Measurements from ENCODE around the gene LRRFIP2.
"Not testable (repeated sequence)": the region's sequence is repeated elsewhere in the genome, so short reads cannot be mapped to it uniquely, and the experiment has no call there.

The LRRFIP2 gene

DNA sequence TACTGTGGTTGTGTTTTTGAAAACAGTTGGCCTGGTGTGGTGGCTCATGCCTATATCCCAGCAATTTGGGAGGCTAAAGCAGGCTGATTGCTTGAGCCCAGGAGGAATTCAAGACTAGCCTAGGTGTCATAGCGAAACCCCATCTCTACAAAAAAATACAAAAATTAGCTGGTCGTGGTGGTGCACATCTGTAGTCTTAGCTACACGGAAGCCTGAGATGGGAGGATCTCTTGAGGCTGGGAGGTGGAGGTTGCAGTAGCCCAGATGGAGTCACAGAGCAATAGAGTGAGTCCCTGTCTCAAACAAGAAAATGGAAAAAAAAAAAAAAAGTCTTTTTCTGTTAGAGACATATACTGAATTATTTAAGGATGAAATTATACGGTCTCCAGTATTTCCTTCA lies 14.7 kb upstream of the LRRFIP2 start:
- no peak for DNase-seq (ENCODE audit: low read depth)

DNA sequence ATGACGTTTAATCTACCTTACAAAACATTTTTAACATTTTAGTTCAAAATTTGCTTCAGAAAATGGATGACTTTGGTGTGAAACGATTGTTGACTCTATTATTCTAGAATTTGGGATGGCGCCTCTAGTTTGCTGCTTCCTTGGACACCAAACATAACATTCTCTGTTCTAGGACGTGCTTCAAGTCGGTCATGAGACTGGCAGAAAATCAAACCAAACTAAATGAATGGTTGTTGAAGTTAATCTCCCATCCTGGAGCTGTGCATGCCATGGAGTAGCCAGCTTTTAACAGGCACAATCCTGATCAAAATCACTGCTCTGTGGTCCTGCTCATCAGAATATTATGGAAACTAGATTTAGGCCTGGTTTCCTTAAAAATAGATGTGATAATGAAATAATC lies 9.6 kb upstream of the LRRFIP2 start:
- peak; percentile 77 for DNase-seq (ENCODE audit: low read depth)

- DNase-seq (ENCODE audit: low read depth), result peak; percentile 94
Observed at GRCh38 chr3:37183375-37183831, 9.0 kb upstream of the LRRFIP2 start.

GRCh38 chr3:37182816-37183215 lies 8.4 kb upstream of the LRRFIP2 start:
- no peak for DNase-seq (ENCODE audit: low read depth)

- no peak for DNase-seq (ENCODE audit: low read depth)
Observed at GRCh38 chr3:37181756-37182155, 7.4 kb upstream of the LRRFIP2 start.

DNA sequence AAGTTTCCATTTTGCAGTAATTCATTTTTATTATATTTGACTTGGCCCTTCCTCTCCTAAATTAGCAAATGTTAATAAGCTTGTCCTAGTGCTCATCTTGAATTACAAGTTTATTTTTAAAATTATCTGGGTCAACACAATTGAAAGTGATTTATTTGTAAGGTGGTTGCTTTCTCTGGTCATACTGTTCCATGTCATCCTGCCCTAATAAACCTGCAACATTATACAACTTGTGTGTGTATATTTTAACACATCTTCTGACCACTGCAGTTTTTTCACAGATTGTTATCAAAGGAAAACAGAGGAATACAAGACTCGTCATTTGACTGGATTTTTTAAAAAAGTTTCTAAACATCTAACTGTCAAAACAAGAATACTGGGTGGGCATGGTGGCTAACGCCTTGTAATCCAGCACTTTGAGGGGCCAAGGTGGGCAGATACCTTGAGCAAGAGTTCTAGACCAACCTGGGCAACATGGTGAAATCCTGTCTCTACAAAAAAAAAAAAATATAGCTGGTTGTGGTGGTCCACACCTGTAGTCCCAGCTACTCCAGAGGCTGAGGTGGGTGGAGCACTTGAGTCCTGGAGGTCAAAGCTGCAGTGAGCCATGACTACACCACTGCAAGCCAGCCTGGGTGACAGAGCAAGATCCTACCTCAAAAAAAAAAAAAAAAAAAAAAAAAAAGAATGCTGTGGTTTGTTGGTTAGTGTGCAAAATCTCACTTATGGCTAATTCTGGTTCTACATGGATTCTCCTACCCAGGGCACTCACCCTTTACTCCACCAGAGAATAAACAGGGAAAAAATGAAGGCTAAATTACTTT lies 5.0 kb upstream of the LRRFIP2 start:
- no peak for DNase-seq (ENCODE audit: low read depth)

DNA sequence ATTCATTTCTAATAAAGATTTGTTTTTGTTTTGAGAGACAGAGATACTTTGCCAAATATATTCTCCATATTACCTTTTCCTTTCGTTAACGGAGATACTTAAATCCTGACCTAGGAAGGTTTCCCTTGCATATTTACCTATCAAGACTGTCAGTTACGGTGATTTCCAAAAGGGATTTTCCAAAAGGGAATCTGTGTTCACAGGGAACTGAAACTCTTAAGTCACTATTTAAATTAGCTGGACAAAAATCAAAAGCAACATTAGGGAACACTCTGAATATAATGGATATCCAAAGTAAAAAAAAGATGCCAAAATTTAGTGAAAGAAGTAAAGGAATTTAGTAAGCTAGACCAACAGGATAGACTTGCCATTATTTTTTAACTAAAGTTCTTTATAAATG lies 576 bp downstream of the LRRFIP2 start:
- no peak for DNase-seq (ENCODE audit: low read depth)

DNA sequence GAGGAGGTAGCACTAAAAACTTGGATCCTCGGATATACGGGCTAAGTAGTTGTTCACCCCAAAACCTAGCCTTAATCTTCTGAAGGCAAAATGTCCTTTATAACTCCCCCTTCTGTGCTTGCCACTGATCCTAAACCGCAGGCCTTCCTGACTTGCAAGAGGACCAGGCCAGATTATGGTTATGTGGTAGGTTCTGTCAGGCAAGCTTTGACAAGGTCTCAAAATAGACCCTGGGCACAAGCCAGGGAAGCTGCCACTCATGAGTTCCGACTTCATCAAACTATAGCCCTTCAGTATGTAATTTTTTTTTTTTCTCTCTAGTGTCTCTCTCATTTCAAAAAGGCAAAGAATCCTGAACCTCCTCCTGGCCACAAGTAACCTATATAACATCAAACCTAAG lies 3.2 kb downstream of the LRRFIP2 start:
- DNase-seq (ENCODE audit: low read depth), result no peak

DNA sequence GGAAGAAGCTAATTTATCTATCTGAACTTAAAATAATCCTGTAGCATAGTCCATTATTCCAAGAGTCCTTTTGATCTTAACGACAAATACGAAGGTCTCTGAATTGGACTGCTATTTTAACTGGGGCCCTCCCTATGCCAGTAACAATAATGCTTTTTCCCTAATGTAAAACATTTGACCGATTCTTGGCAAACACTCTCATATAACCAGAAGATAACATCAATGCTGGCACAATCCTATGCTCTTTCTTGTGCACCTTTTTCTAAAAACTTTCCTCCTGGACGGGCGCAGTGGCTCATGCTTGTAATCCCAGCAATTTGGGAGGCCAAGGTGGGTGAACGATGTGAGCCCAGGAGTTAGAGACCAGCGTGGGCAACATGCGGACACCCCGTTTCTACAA lies 3.9 kb downstream of the LRRFIP2 start:
- no peak for DNase-seq (ENCODE audit: low read depth)

GRCh38 chr3:37170060-37170459 lies 4.3 kb downstream of the LRRFIP2 start:
- no peak for DNase-seq (ENCODE audit: low read depth)

DNA sequence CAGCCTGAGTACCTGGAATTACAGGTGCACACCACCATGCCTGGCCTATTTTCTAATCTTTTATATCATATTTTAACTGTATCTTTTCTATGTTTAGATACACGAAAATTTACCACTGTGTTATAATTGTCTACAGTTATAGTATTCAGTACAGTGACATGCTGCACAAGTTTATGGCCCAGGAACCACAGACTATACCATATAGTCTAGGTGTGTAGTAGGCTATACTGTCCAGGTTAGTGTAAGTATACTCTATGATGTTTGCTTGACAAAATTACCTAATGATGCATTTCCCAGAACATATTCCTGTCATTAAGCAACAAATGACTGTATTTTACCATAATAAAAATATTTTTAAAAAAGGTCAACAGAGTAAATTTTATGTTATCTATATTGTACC lies 5.5 kb downstream of the LRRFIP2 start:
- no peak for DNase-seq (ENCODE audit: low read depth)

DNA sequence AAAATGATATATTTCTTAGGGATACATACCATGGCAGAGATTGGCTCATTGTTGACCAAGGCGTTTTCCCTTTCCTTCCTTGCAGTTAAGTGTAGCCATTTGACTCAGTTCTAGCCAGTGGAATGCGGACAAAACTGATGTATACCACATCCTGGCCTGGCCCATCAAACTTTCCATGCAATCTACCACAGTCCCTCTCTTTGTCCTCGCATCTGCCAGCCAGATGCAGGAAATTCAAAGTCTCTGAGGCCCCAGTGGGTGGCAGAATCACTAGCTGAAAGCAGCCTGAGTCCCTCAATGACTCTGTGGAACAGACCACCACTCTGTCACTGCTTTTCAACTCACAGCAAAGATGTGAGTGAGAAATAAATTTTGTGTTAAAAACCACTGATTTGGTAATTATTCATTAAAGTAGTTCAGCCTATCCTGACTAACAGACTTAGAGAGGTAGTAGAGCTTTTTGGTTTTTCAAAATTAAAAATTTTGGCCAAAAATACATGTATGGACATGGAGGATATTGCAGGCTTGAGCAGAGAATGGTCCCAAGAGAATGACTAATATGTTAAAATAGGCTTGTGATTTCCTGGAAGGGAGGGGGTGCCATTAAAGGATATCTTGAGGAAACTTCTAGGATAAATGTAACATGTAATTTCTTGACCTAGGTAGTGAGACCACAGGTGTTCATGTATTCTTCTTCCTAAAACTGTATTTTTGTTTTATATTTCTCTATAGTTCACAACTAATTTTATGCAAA lies 10.9 kb downstream of the LRRFIP2 start:
- DNase-seq (ENCODE audit: low read depth), result peak; percentile 89

DNA sequence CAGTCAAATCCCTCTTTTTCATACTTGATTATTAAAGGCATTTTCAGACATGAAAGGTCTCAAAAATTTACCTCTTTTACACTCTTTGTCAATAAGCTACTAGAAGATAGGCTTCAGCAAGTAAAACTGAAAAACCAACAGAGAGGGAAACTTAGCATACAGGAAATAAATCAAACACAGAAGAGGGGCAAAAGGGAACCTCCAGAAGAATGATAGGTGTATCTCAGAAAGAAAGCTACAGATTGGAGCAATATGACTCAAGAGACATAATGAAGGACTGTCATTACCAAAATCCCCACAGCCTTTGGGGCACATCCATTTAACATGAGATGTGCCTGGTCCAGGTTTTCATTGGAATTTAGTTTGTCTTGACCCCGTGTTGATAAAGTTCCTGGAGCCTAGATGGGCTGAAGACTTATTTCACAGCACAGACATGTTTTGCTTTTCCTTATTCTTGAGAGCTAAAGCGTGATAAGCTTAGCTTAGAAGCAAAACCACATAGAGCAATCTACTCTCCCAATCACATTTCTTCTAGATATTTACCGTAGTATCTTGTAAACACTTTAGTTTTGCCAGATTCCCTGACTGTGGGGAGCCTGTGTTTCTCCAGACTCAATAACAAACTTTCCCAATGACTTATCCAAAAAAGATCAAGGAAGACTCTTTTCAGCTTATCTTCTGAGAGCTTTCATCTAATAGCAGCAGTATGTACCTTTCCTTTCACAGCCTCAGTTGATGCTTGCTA lies 11.7 kb downstream of the LRRFIP2 start:
- no peak for DNase-seq (ENCODE audit: low read depth)

DNA sequence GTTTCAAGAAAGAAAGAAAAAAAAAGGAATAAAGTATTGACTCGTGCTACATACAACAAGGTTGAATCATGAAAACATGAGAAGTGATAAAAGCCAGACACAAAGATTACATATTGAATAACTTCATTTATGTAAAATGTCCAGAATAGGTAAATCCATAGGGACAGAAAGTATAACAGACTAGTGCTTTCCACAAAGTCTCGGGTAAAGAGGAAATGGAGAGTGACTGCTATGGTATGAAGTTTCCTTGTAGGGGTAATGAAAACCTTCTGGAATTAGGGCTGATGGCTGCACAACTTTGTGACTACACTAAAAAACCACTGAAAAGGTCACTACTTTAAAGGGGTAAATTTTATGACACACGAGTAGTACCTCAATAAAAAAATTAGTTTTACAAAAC lies 13.0 kb downstream of the LRRFIP2 start:
- DNase-seq (ENCODE audit: low read depth), result no peak

DNA sequence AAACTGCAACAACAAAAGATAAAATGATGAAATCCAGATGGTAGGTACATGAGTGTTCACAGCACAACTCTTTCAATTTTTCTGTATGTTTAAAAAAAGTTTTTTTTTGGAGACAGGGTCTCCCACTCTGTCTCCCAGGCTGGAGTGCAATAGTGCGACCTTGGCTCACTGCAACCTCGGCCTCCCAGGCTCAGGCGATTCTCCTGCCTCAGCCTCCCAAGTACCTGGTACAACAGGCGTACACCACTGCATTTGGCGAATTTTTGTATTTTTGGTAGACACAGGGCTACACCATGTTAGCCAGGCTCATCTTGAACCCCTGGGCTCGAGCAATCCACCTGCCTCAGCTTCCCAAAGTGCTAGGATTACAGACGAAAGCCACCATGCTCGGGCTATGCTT lies 18.6 kb downstream of the LRRFIP2 start:
- no peak for DNase-seq (ENCODE audit: low read depth)

DNA sequence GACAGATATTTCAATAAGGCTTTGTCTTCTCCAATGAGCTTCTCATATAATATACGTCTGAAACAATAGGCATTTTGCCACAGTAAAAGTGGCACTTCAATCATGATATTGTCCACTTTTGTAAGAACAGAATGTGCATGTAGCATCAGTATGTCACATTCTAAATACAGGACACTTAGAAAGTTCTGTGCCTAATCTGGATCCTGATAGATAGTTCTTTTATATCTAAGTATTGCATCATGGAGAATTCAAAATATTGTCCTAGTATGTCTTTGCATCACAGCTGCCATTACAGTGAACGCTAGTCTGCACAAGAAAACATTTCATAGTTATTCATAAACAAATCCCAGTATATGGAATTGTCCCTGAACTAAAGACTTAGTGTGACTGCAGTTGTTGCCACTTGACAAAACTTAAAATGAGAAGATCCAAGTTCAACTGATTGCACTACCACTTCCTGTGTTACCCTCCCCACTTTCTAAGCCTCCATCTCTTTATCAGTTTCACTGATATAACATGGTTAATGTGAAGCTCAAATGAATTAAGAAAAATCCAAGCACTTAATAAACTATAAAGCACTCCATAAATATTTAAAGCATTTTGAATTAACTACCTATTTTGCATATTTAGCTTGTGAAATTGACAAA lies 19.6 kb downstream of the LRRFIP2 start:
- no peak for DNase-seq (ENCODE audit: low read depth)

DNA sequence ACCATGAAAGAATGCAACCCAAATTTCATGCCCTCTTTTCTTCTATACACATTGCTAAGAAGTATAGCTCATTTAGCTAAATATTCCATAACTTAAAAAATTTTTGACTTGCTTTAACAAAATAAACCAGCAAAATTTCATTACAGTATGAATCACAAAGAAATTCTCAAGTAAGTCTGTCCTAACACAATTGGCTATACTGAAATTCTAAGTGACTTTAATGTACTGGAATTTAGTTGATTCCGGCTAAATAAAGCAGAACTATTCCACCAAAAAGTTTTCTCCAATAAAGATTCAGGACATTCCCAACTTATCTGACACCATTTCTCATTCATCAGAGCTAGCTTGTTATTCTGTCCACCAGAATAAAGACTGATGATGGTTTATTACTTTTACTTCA lies 23.8 kb downstream of the LRRFIP2 start:
- no peak for DNase-seq (ENCODE audit: low read depth)

- DNase-seq (ENCODE audit: low read depth), result no peak
Observed at GRCh38 chr3:37149257-37149656, 25.1 kb downstream of the LRRFIP2 start.

GRCh38 chr3:37148208-37148607 lies 26.2 kb downstream of the LRRFIP2 start:
- DNase-seq (ENCODE audit: low read depth), result no peak

DNA sequence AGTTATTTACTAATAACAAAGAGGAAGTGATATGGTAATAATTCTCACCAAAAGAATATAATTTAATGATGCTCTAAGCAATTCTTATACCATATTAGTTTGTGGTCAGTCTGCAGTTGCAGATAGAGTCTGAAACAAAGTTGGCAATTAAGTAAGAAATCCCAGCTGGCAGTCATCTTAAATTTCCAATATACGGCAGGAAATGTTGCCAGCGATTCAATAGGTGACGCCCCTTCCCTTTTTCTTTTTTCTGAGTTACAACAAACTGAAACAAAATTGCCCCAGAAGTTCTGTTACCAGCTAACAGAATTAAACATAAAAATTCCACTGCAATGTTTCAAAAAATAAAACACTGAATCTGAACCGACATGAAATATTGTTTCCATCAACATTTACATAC lies 26.7 kb downstream of the LRRFIP2 start:
- DNase-seq (ENCODE audit: low read depth), result no peak

- not testable (repeated sequence) for DNase-seq (ENCODE audit: low read depth)
Observed at GRCh38 chr3:37146927-37147326, 27.5 kb downstream of the LRRFIP2 start.

DNA sequence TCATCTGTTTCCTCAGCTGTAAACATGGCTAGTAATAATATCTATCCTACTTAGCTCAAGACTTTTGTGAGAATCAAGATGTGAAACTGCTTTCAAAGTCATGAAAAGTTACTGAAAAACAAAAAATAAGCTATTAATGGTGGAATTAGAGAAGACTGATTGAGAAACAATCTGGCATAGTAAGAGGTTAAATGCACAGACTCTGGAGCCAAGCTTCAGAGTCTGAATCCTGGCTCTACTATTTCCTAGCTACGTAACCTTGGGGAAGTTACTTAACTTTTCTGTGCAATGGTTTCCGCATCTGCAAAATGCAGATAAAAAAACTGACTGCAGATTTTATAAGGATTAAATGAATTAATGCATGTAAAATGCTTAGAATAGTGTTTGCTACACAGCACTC lies 28.8 kb downstream of the LRRFIP2 start:
- no peak for DNase-seq (ENCODE audit: low read depth)

Measured in GM04503 (cell line).